HG03095 (cell line): ENCODE data around the gene ARF4.

Experiments used
- ATAC-seq: cut with Tn5 transposase; IDR thresholded peaks from one replicate; pipeline ENCODE4 v1.9.1; 2021; ENCODE audit warnings: moderate library complexity; ENCODE audit not compliant: unreplicated experiment

The ARF4 gene

DNA sequence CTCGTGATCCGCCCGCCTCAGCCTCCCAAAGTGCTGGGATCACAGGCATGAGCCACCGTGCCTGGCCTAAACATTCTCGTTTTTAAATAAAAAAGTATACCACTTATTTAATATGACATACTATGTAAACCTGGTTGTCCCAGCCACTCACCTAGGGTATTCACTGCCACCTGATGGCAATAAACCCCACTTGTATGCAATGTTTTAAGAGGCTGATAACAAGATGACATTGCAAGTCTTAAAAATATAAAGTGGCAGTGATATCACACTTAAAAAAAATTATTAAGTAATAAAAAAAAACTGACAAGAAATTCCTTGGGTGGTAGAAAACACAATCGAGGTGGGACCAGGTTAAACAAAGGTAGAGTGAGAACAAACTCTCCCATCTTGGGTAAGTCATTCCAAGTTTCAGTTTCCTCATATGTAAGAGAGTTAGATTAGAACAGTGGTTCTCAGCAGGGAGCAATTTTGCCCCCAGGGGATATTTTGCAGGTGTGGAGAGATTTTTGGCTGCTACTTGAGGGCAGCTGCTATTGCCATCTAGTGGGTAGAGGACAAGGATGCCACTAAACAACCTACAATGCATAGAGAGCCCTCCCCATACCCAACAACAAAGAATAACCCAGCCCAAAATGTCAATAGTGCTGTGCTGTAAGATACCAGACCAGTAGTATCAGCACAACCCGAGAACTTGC, 14.5 kb downstream of the ARF4 start:
- ATAC-seq: no peak

DNA sequence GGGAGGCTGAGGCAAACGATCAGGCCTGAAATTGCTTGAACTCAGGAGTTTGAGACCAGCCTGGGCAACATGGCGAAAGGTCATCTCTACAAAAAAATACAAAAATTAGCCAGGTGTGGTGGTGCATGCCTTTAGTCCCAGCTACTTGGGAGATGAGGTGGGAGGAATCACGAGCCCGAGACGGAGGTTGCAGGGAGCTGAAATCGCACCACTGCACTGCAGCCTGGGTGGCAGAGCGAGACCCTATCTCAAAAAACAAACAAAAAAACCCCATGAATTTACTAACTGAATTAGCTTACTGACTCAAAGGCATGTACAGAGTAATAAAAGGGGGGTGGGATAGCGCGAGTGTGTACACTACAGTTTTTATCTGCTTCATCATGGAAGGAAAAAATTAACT, 19.3 kb downstream of the ARF4 start:
- no peak for ATAC-seq

DNA sequence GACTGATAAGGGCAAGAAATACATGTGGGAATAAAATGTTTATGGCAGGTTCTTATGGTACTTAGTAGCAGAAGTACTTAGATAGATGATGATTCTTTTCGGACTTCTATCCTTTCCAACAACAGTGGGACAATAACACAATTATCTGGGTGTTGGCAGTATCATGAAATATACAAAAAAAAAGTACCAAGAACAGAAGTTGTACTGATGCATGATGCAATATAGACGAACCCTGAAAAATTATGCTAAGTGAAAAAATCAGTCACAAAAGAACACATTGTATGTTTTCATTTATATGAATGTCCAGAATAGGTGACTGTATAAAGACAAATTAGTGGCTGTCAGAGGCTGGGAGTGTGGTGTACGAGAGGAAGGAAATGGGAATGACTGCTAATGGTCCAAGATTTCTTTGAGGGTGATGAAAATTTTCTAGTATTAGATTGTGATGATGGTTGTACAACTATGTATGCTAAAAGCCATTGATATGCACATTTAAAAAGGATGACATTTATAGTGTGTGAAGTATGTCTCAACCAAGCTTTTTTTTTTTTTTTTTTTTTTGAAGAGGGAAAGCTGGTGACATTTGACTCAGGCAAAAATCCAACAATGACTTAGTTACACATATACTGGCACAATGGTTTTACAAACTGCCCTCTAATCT, 21.0 kb downstream of the ARF4 start:
- ATAC-seq: no peak

DNA sequence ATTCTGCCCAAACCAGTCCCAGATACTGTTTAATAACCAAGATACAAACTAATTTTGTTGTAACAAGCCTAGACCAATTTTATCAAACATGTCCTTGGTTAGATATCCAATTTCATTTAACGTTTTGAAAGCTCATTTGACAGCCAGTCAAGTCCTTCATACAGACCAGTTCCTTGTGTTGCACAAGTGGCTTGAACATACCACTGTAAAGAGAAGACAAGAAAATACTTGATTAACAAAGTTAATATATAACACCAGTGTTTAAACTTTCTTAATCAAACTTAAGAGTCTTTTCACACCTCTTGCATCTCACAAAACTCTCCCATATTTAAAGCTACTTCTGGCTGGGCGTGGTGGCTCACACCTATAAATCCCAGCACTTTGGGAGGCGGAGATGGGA, 25.0 kb downstream of the ARF4 start:
- no peak for ATAC-seq

DNA sequence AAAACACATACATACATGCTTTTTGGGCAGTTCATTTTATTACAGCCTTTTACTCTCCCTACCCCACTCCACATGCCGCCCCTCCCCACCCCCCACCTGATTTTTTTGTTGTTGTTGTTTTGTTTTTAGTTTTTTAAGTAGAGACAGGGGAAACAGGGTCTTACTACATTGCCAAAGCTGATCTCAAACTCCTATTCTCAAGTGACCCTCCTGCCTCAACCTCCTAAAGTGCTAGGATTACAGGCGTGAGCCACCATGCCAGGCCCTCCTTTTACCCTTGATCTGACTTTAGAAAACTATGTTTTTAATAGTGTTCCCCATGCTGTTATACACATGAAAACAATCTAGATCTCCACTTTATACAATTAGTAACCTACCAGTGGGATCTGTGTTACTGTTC, 26.3 kb downstream of the ARF4 start:
- ATAC-seq: no peak

DNA sequence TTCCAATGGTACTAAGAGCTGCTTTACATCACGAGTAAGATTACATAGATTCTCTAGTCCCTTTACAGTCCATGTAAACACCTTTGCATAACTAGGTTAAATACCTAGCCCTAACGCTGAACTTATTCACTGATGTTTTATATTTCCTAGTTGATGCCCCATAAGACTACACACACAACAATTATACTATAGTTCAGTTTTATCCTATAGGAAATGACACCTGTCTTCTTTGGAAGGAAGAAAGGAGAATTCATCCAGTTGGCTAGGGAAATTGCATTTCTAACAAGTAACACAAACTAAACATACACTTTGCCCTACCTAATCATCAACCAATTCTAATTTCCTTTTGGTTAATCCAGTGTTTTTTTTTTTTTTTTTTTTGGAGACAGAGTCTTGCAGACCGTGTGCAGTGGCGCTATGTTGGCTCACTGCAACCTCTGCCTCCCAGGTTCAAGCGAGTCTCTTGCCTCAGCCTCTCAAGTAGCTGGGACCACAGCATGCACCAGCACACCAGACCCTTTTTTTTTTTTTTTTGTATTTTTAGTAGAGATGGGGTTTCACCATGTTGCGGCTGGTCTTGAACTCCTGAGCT, 27.2 kb downstream of the ARF4 start:
- no peak for ATAC-seq

DNA sequence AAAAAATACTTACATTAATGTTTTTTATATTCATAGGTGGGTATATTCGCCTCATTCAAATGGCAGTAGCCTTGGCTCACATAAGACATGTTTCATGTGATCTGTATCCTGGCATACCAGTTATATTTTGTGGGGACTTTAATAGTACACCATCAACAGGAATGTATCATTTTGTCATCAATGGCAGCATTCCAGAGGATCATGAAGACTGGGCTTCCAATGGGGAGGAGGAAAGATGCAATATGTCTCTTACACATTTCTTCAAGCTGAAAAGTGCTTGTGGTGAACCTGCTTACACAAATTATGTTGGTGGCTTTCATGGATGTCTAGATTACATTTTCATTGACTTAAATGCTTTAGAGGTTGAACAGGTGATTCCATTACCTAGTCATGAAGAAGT, 37.6 kb downstream of the ARF4 start:
- ATAC-seq: no peak

DNA sequence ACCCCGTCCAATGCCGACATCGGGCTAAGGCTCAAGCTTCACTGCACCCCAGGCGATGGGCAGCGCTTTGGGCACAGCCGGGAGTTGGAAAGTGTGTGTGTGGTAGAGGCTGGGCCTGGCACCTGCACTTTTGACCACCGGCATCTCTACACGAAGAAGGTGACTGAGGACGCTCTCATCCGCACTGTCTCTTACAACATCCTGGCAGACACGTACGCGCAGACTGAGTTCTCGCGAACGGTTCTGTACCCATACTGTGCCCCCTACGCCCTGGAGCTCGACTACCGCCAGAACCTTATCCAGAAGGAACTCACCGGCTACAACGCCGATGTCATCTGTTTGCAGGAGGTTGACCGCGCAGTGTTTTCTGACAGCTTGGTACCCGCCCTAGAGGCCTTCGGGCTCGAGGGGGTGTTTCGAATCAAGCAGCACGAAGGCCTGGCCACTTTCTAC, 40.0 kb downstream of the ARF4 start:
- ATAC-seq: no peak

DNA sequence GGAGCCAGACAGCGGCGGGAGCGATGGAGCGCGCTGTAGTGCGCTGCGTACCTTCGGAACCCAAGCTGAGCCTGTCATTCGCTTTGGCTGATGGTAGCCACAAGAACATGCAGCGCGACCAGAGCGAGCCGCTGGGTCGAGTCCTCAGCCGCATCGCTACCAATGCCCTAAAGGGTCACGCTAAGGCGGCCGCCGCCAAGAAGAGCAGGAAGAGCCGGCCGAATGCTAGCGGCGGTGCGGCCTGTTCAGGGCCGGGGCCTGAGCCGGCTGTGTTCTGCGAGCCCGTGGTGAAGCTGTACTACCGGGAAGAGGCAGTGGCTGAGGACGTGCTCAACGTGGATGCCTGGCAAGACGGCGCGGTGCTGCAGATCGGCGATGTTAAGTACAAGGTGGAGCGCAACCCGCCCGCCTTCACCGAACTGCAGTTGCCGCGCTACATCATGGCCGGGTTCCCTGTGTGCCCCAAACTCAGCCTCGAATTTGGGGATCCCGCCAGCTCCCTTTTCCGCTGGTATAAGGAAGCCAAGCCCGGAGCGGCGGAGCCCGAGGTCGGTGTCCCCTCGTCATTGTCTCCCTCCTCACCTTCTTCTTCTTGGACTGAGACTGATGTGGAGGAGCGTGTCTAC, 40.6 kb downstream of the ARF4 start:
- ATAC-seq: peak; percentile 15

DNA sequence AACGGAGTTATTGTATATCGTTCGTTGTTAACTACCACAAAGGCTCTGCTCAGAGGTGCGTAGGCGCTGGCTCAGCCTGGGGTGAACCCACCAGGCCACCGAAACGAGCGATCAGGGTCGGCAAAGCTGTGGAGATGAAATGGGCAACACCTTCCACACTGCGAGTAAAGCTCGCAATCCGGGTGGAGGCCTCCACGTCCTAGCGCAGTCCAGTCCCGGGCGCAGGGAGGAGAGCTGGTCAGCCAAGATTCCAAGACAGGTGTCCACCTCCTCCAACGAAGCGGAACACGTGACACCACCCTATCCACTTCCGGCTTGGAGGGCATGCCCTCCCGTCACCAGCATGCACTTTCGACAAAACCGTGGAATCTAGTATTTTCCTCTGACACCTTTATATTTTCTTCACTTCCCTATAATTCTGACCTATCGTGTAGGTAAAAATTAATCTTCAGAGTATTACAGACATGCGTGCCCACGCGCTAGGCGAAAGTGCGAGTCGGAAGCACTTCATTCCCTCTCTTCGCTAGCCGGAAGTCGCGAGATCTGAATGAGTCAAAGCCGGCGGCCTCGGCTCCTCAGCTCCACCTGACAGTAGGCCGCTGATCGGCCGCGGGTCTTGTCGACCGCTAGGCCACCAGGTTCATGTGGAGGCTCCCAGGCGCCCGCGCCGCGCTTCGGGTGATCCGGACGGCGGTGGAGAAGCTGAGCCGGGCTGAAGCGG, 41.2 kb downstream of the ARF4 start, which contains the start of gene PDE12:
PDE12 (plus strand) TSS at position 537 of the 721 bp plus-strand sequence; CDS start at position 643, 106 bp downstream.
- peak; percentile 82 for ATAC-seq

DNA sequence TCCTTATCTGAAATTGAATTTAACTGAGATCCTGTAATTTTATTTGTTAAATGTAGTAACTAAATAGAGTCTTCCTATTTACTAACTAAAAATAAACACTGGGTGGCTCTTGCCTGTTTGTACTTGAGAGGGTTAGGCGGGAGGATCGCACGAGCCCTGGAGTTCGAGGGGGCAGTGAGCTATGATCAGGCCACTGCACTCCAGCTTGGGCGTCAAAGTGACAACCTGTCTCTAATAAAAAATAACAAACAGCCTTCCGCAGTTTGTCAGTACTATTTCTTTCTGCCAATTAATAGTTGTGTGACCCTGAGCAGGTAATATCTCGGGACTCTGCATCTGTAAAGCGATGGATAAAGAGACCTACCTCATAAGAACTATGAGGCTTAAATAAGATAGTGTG, 41.8 kb downstream of the ARF4 start:
- peak; percentile 3 for ATAC-seq

DNA sequence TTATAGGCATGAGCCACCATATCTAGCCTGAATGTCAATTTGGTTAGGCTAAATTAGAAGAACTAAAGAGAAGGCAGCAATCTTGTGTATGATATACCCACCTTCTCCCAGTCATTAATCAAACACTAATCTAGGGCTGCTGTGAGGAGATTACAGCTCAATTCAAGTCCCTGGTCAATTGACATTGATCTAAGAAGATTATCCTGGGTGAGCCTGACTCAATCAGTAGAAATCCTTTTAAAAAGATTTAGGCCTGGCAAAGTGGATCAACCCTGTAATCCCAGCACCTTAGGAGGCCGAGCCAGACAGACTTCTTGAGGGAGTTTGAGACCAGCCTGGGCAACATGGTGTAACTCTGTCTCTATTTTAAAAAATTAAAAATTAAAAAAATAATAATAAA, 50.5 kb downstream of the ARF4 start:
- ATAC-seq: no peak

DNA sequence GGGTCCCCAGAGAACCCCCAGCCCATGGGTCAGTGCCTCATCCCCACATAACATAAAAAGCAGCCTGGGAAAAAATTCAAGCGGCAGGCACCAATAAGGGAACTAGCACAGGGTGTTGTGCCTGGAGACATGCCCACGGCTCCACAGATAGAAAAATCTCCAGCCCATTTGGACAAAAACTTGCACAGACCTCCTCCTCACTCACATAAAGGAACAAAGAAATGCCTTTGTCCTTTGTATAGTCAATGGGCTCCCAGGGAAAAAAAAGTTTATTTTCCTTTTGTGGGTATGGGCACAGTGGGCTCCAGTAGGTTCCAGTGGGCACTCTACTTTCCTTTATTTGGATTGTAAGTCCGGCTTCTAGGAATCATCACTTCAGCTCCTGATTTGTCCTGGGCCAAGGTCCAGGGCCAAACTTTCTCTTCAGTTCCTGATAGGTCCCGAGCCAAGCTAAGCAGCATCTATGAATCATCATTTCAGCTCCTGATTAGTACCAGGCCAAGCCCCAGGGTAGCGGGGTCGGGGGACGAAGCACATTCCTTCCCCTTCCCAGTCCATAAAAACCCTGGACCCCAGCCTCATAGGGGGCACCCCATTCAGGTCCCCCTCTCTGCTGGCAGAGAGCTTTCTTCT, 51.4 kb downstream of the ARF4 start:
- no peak for ATAC-seq

DNA sequence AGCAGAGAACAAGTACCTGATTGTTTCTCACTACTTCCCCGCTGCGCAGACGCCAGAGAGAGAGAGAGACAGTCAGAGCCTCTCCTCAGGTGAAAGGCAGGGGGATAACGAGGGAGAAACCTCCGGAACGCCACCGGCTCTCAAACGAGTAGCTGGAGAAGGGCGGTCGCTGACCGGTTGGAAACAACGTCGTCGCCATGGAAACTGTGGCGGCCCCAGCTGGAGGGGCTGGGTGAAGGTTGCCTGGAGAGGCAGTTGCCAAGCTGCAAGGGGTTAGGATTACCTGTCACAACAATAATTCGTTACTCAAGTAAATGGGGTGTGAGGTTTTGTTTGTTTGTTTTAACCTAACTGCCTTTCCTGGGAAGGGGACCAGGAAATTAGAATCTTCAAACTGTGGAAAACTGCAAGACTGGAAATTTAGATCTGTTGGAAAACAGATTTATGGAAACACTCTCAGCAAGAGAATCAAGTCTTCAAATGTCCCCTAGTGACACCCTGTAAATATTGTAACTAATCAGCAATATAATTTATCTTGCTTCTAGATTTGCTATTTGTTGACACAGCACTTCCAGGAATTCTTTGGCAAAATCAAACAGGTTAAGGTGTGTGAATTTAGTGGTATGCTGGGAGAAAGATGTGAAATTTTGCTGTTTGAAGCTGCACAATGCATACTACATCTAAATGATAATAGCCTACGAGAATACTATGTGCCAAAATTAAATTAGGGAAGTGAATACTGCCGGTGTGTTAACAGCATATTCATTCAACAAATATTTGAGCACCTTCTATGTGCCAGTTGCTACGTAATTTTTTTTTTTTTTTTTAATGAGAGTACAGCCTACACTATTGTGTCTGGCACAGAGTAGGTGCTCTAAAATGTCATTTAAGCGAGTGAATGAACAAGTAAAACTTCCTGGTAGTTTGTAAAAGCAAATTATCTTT, 52.7 kb downstream of the ARF4 start, which contains the start of gene DNAH12:
DNAH12 (minus strand) TSS at position 164 of the 945 bp plus-strand sequence. CDS start 1,474 bp downstream, outside the sequence.
- no peak for ATAC-seq

DNA sequence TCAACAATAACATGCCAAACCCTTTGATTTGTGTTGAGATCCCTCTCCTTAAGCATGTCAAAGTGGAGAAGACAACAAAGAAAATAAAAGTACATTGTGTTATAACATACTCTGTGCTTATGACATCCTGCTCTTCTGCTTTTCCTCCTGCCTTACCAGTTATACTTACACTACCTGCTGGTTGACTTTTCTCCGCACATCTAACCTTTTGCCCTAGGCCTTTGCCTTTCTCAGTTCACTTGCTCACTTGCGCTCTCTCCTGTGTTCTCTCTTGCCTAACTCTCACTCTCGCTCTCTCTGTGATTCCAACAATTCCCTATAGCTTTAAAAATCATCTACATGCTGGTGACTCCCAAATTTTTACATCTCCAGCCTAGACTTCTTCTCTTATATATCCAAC, 58.7 kb downstream of the ARF4 start:
- no peak for ATAC-seq

DNA sequence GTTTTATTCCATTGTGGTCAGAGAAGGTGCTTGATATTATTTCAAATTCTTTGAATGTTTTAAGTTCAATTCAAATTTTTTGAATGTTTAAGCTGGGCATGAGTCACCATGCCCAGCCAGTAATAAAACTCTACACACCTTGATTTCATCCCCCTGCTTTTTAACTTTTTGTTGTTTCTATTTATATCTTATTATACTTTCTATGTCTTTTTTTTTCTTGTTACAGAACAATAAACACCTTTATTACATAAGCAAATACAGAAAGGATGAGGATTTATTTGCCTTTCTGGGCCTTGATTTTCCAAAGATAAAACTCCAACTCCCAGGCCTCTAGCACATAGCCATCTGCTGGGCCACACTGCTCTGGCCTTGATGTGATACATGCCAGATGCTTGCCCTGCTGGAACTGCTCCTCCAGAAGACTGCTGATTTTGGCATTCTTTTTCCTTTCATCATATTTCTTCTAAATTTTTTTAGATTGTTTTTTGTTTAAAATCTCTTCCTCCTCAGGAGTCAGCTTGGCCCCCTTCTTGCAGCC, 67.0 kb downstream of the ARF4 start:
- no peak for ATAC-seq
